ENCODE measurements around the gene VAT1. TPM values are rescaled to one million over a fixed set of nuclear protein-coding genes. Genes with fewer than 3 reads are reported as not detected.

Gene VAT1
- total and polyA plus RNA-seq, 9 of the 15 experiments (the other 6 are each of a cell fraction or from before 2014, with no cell fraction given), result 29.4 to 153 (median 66.7) TPM

- TF ChIP-seq CHD7 (IDR thresholded peaks at IDR 0.05; ENCODE audit: low read depth, low read length), result no peak
These were observed 4.0 kb downstream of the VAT1 start (continued) for GRCh38 chr17:43018008-43018853.

Data from K562 (cell line).